HUES48 (cell line): ENCODE measurements around the gene LMCD1.
A peak's percentile ranks its signal among the peaks of the same experiment; 100 is the strongest.

Experiments
- H3K27ac ChIP-seq: one replicate; pipeline ENCODE4 v1.7.0; 2013; ENCODE audit warnings: low read depth, low read length, inconsistent platforms
- H3K27me3 ChIP-seq: 2 replicates; pipeline ENCODE4 v1.6.1; 2013; ENCODE audit warnings: mild to moderate bottlenecking, low read length; ENCODE audit not compliant: control insufficient read depth, insufficient read depth
- H3K36me3 ChIP-seq: 2 replicates; pipeline ENCODE4 v1.6.1; 2013; ENCODE audit warnings: low read length; ENCODE audit not compliant: control insufficient read depth, insufficient read depth
- H3K4me1 ChIP-seq: 2 replicates; pipeline ENCODE4 v1.6.1; 2013; ENCODE audit warnings: mild to moderate bottlenecking, low read length; ENCODE audit not compliant: control insufficient read depth, insufficient read depth
- H3K4me3 ChIP-seq: 2 replicates; pipeline ENCODE4 v1.5.1; 2013; ENCODE audit warnings: mild to moderate bottlenecking, low read depth, low read length
- H3K9ac ChIP-seq: 2 replicates; pipeline ENCODE4 v1.6.1; 2013; ENCODE audit warnings: mild to moderate bottlenecking, low read depth, low read length, moderate library complexity
- H3K9me3 ChIP-seq: 2 replicates; pipeline ENCODE4 v1.6.1; 2013; ENCODE audit warnings: low read length; ENCODE audit not compliant: control insufficient read depth, insufficient read depth

Gene LMCD1

DNA sequence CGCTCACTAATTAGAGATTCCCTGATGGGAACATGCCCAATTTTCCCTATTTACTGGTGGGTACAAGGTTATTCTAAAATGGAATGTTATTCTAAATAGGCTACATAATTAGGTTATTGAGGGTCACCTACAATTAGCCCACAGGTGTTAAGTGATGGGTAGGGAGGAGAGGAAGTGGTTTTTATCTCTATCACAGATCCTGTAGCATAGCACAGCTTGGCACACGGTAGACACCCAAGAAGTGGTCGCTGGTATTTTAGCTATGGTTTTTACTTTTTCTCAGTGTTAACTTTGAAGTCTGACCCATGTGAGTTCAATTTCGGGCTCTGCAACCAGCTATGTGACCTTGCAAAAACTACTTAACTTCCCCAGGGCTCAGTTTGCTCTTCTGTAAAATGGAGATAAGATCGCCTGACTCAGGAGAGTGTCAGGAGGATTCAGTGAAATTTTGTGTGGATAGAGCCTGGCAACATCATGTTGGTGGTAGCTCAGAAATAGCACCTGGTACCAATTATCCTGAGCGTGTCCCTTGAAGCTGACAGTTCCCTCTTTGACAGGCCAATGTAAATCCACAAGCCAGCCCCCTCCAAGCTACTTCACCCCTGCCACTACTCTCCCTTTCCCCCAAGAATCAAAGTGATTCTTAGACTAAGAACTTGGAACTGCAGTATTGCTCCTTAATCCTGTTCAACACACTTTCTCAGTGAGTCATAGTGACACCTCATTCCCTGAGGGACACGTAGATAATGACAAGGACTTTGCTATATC lies 8.7 kb upstream of the LMCD1 start:
- no peaks in the 10 kb centered on the region for H3K36me3 ChIP-seq
- no peaks in the 10 kb centered on the region for H3K9me3 ChIP-seq
- H3K4me1 ChIP-seq = peaks cover 26% of the 10 kb centered on the region
- H3K27ac ChIP-seq = peak overlapping the region; percentile 3
- H3K4me3 ChIP-seq = no peak overlapping the region
- H3K27me3 ChIP-seq = no peaks in the 10 kb centered on the region
- no peak overlapping the region for H3K9ac ChIP-seq

GRCh38 chr3:8493744-8494143 lies 7.9 kb upstream of the LMCD1 start:
- no peak overlapping the region for H3K4me3 ChIP-seq
- H3K27me3 ChIP-seq = no peaks in the 10 kb centered on the region
- no peak overlapping the region for H3K9ac ChIP-seq
- H3K9me3 ChIP-seq = no peaks in the 10 kb centered on the region
- no peaks in the 10 kb centered on the region for H3K36me3 ChIP-seq
- H3K27ac ChIP-seq = peak overlapping the region; percentile 46
- H3K4me1 ChIP-seq = peaks cover 34% of the 10 kb centered on the region

DNA sequence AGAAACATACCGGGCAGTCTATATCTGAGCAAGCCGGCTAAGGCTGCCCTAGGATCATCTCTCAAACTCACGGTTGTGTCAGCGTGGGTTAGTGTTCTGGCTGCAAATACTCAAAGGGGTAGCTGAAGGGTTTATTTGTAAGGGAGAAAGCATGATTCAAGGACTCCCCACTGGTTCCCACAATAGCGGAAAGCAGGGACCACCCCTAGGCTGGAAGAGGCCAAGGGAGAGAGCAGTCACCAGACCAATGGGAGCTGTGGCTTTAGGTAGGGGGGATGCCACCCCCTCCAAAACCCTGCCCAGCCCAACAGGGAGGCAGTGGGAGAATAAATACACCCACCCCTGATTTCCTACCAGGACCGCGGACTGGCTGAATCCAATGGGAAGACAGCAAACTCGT lies 7.3 kb upstream of the LMCD1 start:
- no peaks in the 10 kb centered on the region for H3K36me3 ChIP-seq
- H3K4me1 ChIP-seq = peaks cover 38% of the 10 kb centered on the region
- H3K4me3 ChIP-seq = no peak overlapping the region
- H3K27me3 ChIP-seq = no peaks in the 10 kb centered on the region
- H3K9me3 ChIP-seq = no peaks in the 10 kb centered on the region
- H3K27ac ChIP-seq = peak overlapping the region; percentile 46
- H3K9ac ChIP-seq = no peak overlapping the region

DNA sequence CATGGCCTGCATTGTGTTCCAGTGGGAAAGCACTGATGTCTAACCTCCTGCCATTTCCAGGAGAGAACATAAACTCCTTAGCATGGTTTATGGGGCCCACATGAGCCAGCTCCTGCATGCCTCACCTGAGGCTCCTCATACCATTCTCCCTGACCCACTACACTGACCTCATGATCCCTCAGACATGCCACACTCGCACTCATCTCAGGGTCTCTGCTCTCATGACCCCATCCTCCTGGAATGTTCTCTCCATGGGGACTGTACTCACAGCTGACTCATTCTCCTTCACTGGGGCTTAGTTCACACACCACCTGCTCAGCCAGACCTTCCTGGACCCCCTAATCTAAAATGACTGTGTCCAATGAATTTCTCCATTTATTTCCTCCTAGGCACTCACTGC lies 4.0 kb upstream of the LMCD1 start:
- H3K4me1 ChIP-seq = peaks cover 57% of the 10 kb centered on the region
- H3K9me3 ChIP-seq = no peaks in the 10 kb centered on the region
- peak overlapping the region; percentile 96 for H3K27ac ChIP-seq
- no peak overlapping the region for H3K9ac ChIP-seq
- no peaks in the 10 kb centered on the region for H3K27me3 ChIP-seq
- no peaks in the 10 kb centered on the region for H3K36me3 ChIP-seq
- H3K4me3 ChIP-seq = no peak overlapping the region

GRCh38 chr3:8499181-8499611 lies 2.4 kb upstream of the LMCD1 start:
- Histone ChIP-seq H3K36me3 (no peaks in the 10 kb centered on the region), H3K4me3 (peak overlapping the region; percentile 22; the same call in 1 of the 2 replicates), H3K27me3 (no peaks in the 10 kb centered on the region), H3K9ac (peak overlapping the region; percentile 52; the same call in 1 of the 2 replicates), H3K27ac (peak overlapping the region; percentile 96), H3K4me1 (peaks cover 62% of the 10 kb centered on the region), H3K9me3 (no peaks in the 10 kb centered on the region)

GRCh38 chr3:8500319-8500988 lies 1.2 kb upstream of the LMCD1 start:
- H3K4me3 ChIP-seq = 0 out of 2 replicates have a peak overlapping the region, but pooled peaks have one; percentile 7
- H3K4me1 ChIP-seq = peaks cover 57% of the 10 kb centered on the region

DNA sequence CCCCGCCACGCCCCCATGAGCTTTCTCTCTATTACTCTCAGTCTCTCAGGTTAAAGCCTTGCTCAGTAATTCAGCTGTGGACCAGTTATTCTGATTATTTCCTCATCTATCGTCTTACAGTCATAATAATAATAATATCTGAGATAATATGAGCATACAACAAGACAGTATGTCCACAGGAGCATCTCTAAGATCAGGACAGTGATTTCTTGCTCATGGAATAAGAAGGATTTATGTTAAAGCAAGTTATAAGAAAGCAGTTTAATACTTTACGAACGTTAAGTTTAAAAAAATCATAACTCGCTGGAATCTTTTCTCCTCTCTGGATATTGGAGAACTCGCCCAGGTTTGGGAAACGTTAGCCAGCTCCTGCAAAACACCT lies 643 bp upstream of the LMCD1 start:
- Histone ChIP-seq H3K4me1 (peaks cover 57% of the 10 kb centered on the region), H3K4me3 (peak overlapping the region; percentile 53), H3K27me3 (no peaks in the 10 kb centered on the region), H3K9ac (peak overlapping the region; percentile 64), H3K9me3 (no peaks in the 10 kb centered on the region), H3K36me3 (no peaks in the 10 kb centered on the region), H3K27ac (peak overlapping the region; percentile 96)

More at GRCh38 chr3:8500319-8500988, 1.2 kb upstream of the LMCD1 start:
- peak overlapping the region; percentile 0; the same call in 1 of the 2 replicates for H3K9ac ChIP-seq
- H3K9me3 ChIP-seq = no peaks in the 10 kb centered on the region
- H3K27ac ChIP-seq = peak overlapping the region; percentile 96
- no peaks in the 10 kb centered on the region for H3K27me3 ChIP-seq
- H3K36me3 ChIP-seq = no peaks in the 10 kb centered on the region

DNA sequence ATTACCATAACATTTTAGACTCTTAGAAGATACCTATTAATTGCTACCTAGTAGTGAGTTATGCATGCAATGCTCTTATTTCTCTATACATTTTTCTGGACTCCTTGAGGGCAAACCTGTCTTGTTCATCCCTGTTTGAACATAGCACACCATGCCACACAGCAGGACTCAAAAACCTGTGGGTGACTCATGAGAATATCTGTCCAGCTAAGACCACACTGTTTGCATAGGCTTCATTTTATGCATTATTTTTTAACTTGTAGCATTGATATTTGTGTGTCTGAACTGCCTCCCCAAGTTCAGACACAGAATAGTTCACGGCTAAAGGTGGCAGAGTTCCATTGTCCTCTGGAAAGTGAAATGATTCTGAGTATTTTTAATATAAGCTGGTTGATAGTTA lies 1.8 kb downstream of the LMCD1 start:
- no peaks in the 10 kb centered on the region for H3K9me3 ChIP-seq
- no peaks in the 10 kb centered on the region; the same call in 1 of the 2 replicates for H3K36me3 ChIP-seq
- H3K4me3 ChIP-seq = 0 out of 2 replicates have a peak overlapping the region, but pooled peaks have one; percentile 1
- peak overlapping the region; percentile 21 for H3K27ac ChIP-seq
- no peaks in the 10 kb centered on the region for H3K27me3 ChIP-seq
- peaks cover 49% of the 10 kb centered on the region for H3K4me1 ChIP-seq
- H3K9ac ChIP-seq = no peak overlapping the region

DNA sequence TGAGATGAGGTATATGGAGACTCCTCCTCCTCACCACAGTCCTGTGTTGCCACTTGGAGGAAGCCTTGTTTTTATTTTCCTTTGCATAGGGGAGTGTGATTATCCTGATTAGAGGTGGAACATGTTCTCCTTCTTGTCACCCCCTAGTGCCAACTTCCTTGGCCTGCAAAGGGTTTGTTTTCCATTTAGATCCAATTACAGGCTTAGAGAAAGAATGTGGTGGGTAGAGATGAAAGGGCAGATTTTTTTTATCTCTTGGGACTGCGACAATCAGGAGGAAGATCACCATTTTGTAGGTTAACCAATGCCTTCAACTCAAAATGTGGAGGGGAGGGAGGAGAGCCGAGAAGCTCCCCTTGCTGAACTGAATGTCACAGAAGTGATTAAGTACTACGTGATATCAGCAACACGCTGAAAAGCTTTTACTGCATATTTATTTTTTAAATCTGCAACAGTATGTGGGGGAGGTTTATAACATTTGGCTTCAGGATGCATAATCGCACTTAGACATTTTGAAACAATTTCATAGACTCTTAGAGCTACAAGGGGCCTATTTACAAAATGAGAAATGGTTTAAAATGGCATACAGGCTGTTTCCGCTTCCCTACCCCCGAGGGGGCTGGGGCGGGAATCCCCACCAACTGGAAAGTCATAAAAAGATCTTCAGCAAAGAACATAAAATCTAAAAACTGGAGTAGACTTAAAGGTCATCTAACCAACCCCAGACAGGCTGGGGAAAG lies 2.4 kb downstream of the LMCD1 start:
- Histone ChIP-seq H3K27me3 (no peaks in the 10 kb centered on the region), H3K4me3 (0 out of 2 replicates have a peak overlapping the region, but pooled peaks have one; percentile 1), H3K9me3 (no peaks in the 10 kb centered on the region), H3K4me1 (peaks cover 43% of the 10 kb centered on the region), H3K9ac (no peak overlapping the region), H3K36me3 (no peaks in the 10 kb centered on the region; the same call in 1 of the 2 replicates), H3K27ac (no peak overlapping the region)

GRCh38 chr3:8504611-8504973 lies 3.0 kb downstream of the LMCD1 start:
- H3K9me3 ChIP-seq = no peaks in the 10 kb centered on the region
- peaks cover 40% of the 10 kb centered on the region for H3K4me1 ChIP-seq
- no peaks in the 10 kb centered on the region; the same call in 1 of the 2 replicates for H3K36me3 ChIP-seq
- no peak overlapping the region for H3K9ac ChIP-seq
- H3K27ac ChIP-seq = no peak overlapping the region
- no peak overlapping the region for H3K4me3 ChIP-seq
- no peaks in the 10 kb centered on the region for H3K27me3 ChIP-seq
